ENCODE measurements around the gene KCNJ12. TPM values are rescaled to one million over a fixed set of nuclear protein-coding genes. Genes with fewer than 3 reads are reported as not detected.

KCNJ12 gene
- total RNA-seq, 1 experiment from 2014 or later, result 7.6 TPM

- no peak overlapping the region for H3K4me3 ChIP-seq (ENCODE audit: insufficient read depth, low read depth, low read length)
- no peaks in the 10 kb centered on the region for H3K36me3 ChIP-seq (replicated peaks; ENCODE audit: control insufficient read depth, insufficient read depth, low read length)
- no peak for DNase-seq
- no peaks in the 10 kb centered on the region for H3K27me3 ChIP-seq (ENCODE audit: control insufficient read depth, insufficient read depth, low read length)
Measured at GRCh38 chr17:21355586-21355985, 20.6 kb upstream of the KCNJ12 start.

DNA sequence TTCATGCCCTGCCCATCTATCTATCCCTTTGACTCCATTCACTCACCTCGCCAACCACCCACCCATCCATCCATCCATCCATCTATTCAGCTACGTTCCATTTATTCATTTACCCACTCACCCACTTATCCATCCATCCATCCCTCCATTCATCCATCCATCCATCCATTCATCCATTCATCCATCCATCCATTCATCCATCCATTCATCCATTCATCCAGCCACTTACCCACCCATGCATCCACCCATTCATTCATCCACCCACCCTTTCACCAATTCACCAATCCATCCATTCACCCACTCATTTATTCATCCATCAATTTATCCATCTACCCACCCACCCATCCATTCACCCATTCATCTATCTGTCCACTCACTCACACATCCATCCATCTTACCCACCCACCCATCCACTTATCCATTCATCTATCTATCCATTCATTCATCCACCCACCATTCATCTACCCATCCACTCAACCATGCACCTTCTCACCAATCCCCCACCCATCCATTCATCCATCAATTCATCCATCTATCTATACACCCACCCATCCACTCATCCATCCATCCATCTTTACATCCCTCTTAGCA, 19.5 kb upstream of the KCNJ12 start:
- no peaks in the 10 kb centered on the region for H3K36me3 ChIP-seq (replicated peaks; ENCODE audit: control insufficient read depth, insufficient read depth, low read length)
- no peak for DNase-seq
- H3K27me3 ChIP-seq (ENCODE audit: control insufficient read depth, insufficient read depth, low read length), result no peaks in the 10 kb centered on the region
- no peak overlapping the region for H3K4me3 ChIP-seq (ENCODE audit: insufficient read depth, low read depth, low read length)

- Histone ChIP-seq H3K4me3 (ENCODE audit: insufficient read depth, low read depth, low read length) (no peak overlapping the region), H3K27me3 (ENCODE audit: control insufficient read depth, insufficient read depth, low read length) (no peaks in the 10 kb centered on the region), H3K36me3 (replicated peaks; ENCODE audit: control insufficient read depth, insufficient read depth, low read length) (no peaks in the 10 kb centered on the region)
- no peak for DNase-seq
Measured at GRCh38 chr17:21357281-21357680, 18.9 kb upstream of the KCNJ12 start.

- no peaks in the 10 kb centered on the region for H3K27me3 ChIP-seq (ENCODE audit: control insufficient read depth, insufficient read depth, low read length)
- no peaks in the 10 kb centered on the region for H3K36me3 ChIP-seq (replicated peaks; ENCODE audit: control insufficient read depth, insufficient read depth, low read length)
- no peak overlapping the region for H3K4me3 ChIP-seq (ENCODE audit: insufficient read depth, low read depth, low read length)
- no peak for DNase-seq
Measured at GRCh38 chr17:21357696-21358656, 18.2 kb upstream of the KCNJ12 start.

GRCh38 chr17:21358682-21359482, 17.3 kb upstream of the KCNJ12 start:
- no peak overlapping the region for H3K4me3 ChIP-seq (ENCODE audit: insufficient read depth, low read depth, low read length)
- DNase-seq, result no peak
- H3K36me3 ChIP-seq (replicated peaks; ENCODE audit: control insufficient read depth, insufficient read depth, low read length), result no peaks in the 10 kb centered on the region
- H3K27me3 ChIP-seq (ENCODE audit: control insufficient read depth, insufficient read depth, low read length), result no peaks in the 10 kb centered on the region

DNA sequence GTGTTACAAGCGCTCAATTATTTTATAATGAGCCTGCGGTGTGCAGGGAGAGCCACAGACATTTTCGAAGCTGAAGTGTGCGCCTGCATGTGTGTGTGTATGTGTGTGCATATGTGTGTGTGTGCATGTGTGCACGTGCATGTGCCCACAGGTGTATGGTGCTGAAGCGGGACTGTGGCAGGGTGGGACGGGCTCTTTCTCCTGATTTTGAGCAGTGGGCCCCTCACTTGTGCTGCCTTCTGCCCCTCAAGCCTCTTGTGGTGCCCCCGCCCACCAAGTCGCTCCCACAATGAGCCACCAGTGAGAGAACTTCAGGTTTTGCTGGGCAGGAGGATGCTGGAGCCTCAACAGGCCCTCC, 16.7 kb upstream of the KCNJ12 start:
- Histone ChIP-seq H3K36me3 (replicated peaks; ENCODE audit: control insufficient read depth, insufficient read depth, low read length) (no peaks in the 10 kb centered on the region), H3K27me3 (ENCODE audit: control insufficient read depth, insufficient read depth, low read length) (no peaks in the 10 kb centered on the region), H3K4me3 (ENCODE audit: insufficient read depth, low read depth, low read length) (no peak overlapping the region)
- no peak for DNase-seq

DNA sequence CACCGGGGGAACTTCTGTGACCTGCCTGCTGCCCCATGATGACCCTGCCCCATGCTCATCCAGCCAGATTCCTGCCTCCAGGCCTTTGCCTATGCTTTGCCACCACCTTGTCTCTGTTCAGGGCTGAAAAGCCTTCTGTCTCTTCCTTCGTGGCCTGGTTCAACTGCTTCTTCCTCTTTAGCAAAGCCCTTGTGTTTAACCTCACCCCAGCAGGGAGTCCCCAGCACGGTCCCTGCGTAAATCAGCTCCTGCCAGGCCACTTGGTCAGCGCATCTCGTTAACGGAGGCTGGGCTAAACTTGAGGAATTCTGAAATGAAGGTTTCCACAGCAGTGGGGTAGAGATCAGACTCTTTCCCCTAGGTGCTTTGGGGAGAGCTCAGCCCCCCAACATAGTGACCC, 16.1 kb upstream of the KCNJ12 start:
- Histone ChIP-seq H3K27me3 (ENCODE audit: control insufficient read depth, insufficient read depth, low read length) (no peaks in the 10 kb centered on the region), H3K36me3 (replicated peaks; ENCODE audit: control insufficient read depth, insufficient read depth, low read length) (no peaks in the 10 kb centered on the region), H3K4me3 (ENCODE audit: insufficient read depth, low read depth, low read length) (no peak overlapping the region)
- no peak for DNase-seq

GRCh38 chr17:21361020-21361809, 14.9 kb upstream of the KCNJ12 start:
- Histone ChIP-seq H3K27me3 (ENCODE audit: control insufficient read depth, insufficient read depth, low read length) (no peaks in the 10 kb centered on the region), H3K4me3 (ENCODE audit: insufficient read depth, low read depth, low read length) (no peak overlapping the region), H3K36me3 (replicated peaks; ENCODE audit: control insufficient read depth, insufficient read depth, low read length) (no peaks in the 10 kb centered on the region)
- no peak for DNase-seq

GRCh38 chr17:21362331-21362931, 13.7 kb upstream of the KCNJ12 start:
- no peak for DNase-seq
- Histone ChIP-seq H3K4me3 (ENCODE audit: insufficient read depth, low read depth, low read length) (no peak overlapping the region), H3K27me3 (ENCODE audit: control insufficient read depth, insufficient read depth, low read length) (no peaks in the 10 kb centered on the region), H3K36me3 (replicated peaks; ENCODE audit: control insufficient read depth, insufficient read depth, low read length) (no peaks in the 10 kb centered on the region)

GRCh38 chr17:21363776-21364642, 12.1 kb upstream of the KCNJ12 start:
- Histone ChIP-seq H3K36me3 (replicated peaks; ENCODE audit: control insufficient read depth, insufficient read depth, low read length) (no peaks in the 10 kb centered on the region), H3K27me3 (ENCODE audit: control insufficient read depth, insufficient read depth, low read length) (no peaks in the 10 kb centered on the region), H3K4me3 (ENCODE audit: insufficient read depth, low read depth, low read length) (no peak overlapping the region)
- no peak for DNase-seq

DNA sequence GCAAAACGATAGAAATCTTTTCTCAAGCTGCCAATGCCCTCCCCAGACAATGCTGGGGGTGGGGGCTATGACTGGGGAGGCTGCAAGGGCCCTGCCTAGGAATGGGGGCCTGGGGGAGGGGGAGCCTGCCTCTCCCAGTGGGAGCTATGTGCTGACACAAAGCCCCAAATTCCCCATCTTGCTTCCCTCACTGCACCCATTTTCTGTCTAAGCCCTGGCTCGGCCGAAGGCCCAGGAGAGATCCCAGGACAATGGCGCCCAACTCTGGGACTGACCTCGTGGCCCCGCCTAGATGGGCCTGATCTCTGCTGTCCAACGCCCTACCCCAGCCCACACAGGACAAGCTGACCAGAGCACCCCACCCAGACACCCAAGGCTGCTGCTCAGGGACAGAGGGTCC, 11.1 kb upstream of the KCNJ12 start:
- Histone ChIP-seq H3K4me3 (ENCODE audit: insufficient read depth, low read depth, low read length) (no peak overlapping the region), H3K36me3 (replicated peaks; ENCODE audit: control insufficient read depth, insufficient read depth, low read length) (no peaks in the 10 kb centered on the region), H3K27me3 (ENCODE audit: control insufficient read depth, insufficient read depth, low read length) (no peaks in the 10 kb centered on the region)
- no peak for DNase-seq

GRCh38 chr17:21368545-21369246, 7.5 kb upstream of the KCNJ12 start:
- no peak overlapping the region for H3K4me3 ChIP-seq (ENCODE audit: insufficient read depth, low read depth, low read length)
- no peak for DNase-seq
- H3K36me3 ChIP-seq (replicated peaks; ENCODE audit: control insufficient read depth, insufficient read depth, low read length), result no peaks in the 10 kb centered on the region
- H3K27me3 ChIP-seq (ENCODE audit: control insufficient read depth, insufficient read depth, low read length), result no peaks in the 10 kb centered on the region

DNA sequence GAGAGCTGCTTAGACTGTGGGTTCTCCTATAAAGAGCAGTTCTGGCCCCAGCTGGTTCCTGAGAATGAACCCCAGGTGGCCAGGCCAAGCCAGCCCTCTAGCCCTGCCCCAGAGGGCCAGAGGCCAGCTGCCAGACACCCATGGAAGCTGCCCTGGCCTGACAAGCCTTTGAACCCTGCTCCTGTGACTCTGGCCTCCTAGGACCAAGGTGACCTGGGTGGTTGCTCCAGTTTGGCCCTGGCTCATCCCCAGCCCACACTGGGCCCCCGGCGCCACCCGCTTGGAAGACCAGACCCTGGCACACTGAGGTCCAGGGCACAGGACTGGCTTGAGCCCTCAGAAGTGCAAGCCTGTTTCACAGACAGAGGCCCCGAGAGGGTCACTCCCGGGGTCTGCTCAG, 6.8 kb upstream of the KCNJ12 start:
- no peak for DNase-seq
- no peaks in the 10 kb centered on the region for H3K27me3 ChIP-seq (ENCODE audit: control insufficient read depth, insufficient read depth, low read length)
- no peaks in the 10 kb centered on the region for H3K36me3 ChIP-seq (replicated peaks; ENCODE audit: control insufficient read depth, insufficient read depth, low read length)
- H3K4me3 ChIP-seq (ENCODE audit: insufficient read depth, low read depth, low read length), result no peak overlapping the region
